Prostate gland (tissue), 2 donors: ENCODE measurements around the gene CLINT1. TPM values are rescaled to one million over a fixed set of nuclear protein-coding genes. Genes with fewer than 3 reads are reported as not detected.

ENCODE experiments used
- DNase-seq: peaks from one replicate; pipeline ENCODE4 v3.0.0-alpha.2; 2019; ENCODE audit warnings: low spot score
- H3K27ac ChIP-seq, 2 donors: fragments of 200-600 bp; sonication (generic); 2 replicates each; pipeline ENCODE4 v1.5.1; 2017 to 2019
- H3K27me3 ChIP-seq: fragments of 200-600 bp; sonication (generic); replicated peaks from 2 replicates; pipeline ENCODE4 v1.5.1; 2019; ENCODE audit not compliant: insufficient read depth
- H3K36me3 ChIP-seq, 2 donors: fragments of 200-600 bp; sonication (generic); 1 replicate in 1 of 2; 2 replicates in 1 of 2; pipeline versions ENCODE4 v1.5.1 to v1.8.1; 2017 to 2019
- H3K4me1 ChIP-seq: fragments of 200-600 bp; sonication (generic); replicated peaks from 2 replicates; pipeline ENCODE4 v1.5.1; 2019
- H3K4me3 ChIP-seq, 2 donors: fragments of 200-600 bp; sonication (generic); 2 replicates each; pipeline ENCODE4 v1.5.1; 2017 to 2019
- H3K9me3 ChIP-seq: fragments of 200-600 bp; sonication (generic); 2 replicates; pipeline ENCODE4 v1.5.1; 2017
- CTCF ChIP-seq, 4 experiments: fragments of 200-600 bp in 2 of 4; fragments of 450-650 bp in 2 of 4; sonication (generic) in 2 of 4; IDR thresholded peaks; 1 replicate in 3 of 4; 2 replicates in 1 of 4; pipeline ENCODE4 v1.5.1; 2016 to 2019; ENCODE audit warnings: antibody characterized with exemption in 4 of 4, mild to moderate bottlenecking in 2 of 4, moderate library complexity in 2 of 4
- POLR2A ChIP-seq: fragments of 450-650 bp; IDR thresholded peaks from one replicate; pipeline ENCODE4 v1.6.1; 2016; ENCODE audit warnings: antibody characterized with exemption, mild to moderate bottlenecking
- POLR2AphosphoS5 ChIP-seq: sonication (generic); formaldehyde crosslinking; IDR thresholded peaks from one replicate; pipeline ENCODE4 v1.6.1; 2017; ENCODE audit warnings: antibody characterized with exemption
- WGBS: methylation state at CpG from one replicate; pipeline ENCODE4 v1.1.5; 2018; 5-methylcytosine and 5-hydroxymethylcytosine counted together
- intact Hi-C: fragments of 100-400 bp; cut with DNase I; formaldehyde crosslinking; loops from one replicate; pipeline ENCODE4 v1.14.2; 2022
- total RNA-seq, 2 donors: library from RNA; depleted of rRNA; stranded (reverse); fragments of >200 nt; gene quantifications; one replicate each; pipeline ENCODE4 v1.1.0, GENCODE V29; 2016

CLINT1 gene
- total RNA-seq, 2 donors from 2014 or later = 65.1 to 84.5 TPM

- intact Hi-C loops = loop anchor here (10.0 kb wide), 1 partner anchor 274 kb away; no protein-coding TSS in a partner anchor
- WGBS = 58% methylated on average over 4 of the region's 4 CpGs
- peak overlapping the region in 1 of 2 donors; percentile 9 for H3K27ac ChIP-seq
Observed at GRCh38 chr5:157748760-157749461, 110.0 kb downstream of the CLINT1 start.

GRCh38 chr5:157747766-157748700 lies 110.9 kb downstream of the CLINT1 start:
- Histone ChIP-seq H3K36me3 (no peaks in the 10 kb centered on the region), H3K27ac (peak overlapping the region in 1 of 2 donors; percentile 9), H3K4me3 (no peak overlapping the region), H3K4me1 (peaks cover 5% of the 10 kb centered on the region), H3K27me3 (no peaks in the 10 kb centered on the region), H3K9me3 (no peaks in the 10 kb centered on the region)
- TF ChIP-seq POLR2A (no peak), POLR2AphosphoS5 (peak; percentile 9), CTCF (IDR thresholded peaks at IDR 0.05) (no peak)
- intact Hi-C loops = loop anchor here (10.0 kb wide), 1 partner anchor 273 kb away; no protein-coding TSS in a partner anchor
- 84% methylated on average over 8 of the region's 8 CpGs for WGBS
- no peak for DNase-seq

More at GRCh38 chr5:157748760-157749461, 110.0 kb downstream of the CLINT1 start:
- H3K27me3 ChIP-seq = no peaks in the 10 kb centered on the region
- H3K4me1 ChIP-seq = peaks cover 5% of the 10 kb centered on the region
- TF ChIP-seq POLR2AphosphoS5 (no peak), CTCF (IDR thresholded peaks at IDR 0.05) (no peak), POLR2A (no peak)
- no peak overlapping the region for H3K4me3 ChIP-seq
- no peak for DNase-seq
- H3K36me3 ChIP-seq = no peaks in the 10 kb centered on the region
- no peaks in the 10 kb centered on the region for H3K9me3 ChIP-seq

- H3K36me3 ChIP-seq = no peaks in the 10 kb centered on the region
- WGBS = 78% methylated on average over 6 of the region's 6 CpGs
- H3K27ac ChIP-seq = no peak overlapping the region
- no peaks in the 10 kb centered on the region for H3K27me3 ChIP-seq
- H3K4me1 ChIP-seq = peaks cover 5% of the 10 kb centered on the region
- TF ChIP-seq POLR2AphosphoS5 = no peak
- TF ChIP-seq CTCF (IDR thresholded peaks at IDR 0.05) = no peak
- TF ChIP-seq POLR2A = no peak
- intact Hi-C loops = loop anchor here (10.0 kb wide), 1 partner anchor 272 kb away; no protein-coding TSS in a partner anchor
- no peak for DNase-seq
- H3K9me3 ChIP-seq = no peaks in the 10 kb centered on the region
- H3K4me3 ChIP-seq = no peak overlapping the region
Observed at GRCh38 chr5:157747173-157747740, 111.7 kb downstream of the CLINT1 start.

- TF ChIP-seq POLR2A (no peak), POLR2AphosphoS5 (peak; percentile 43)
- intact Hi-C loops = loop anchor here (10.0 kb wide), 1 partner anchor 270 kb away; no protein-coding TSS in a partner anchor
- peaks cover 5% of the 10 kb centered on the region for H3K4me1 ChIP-seq
- H3K9me3 ChIP-seq = no peaks in the 10 kb centered on the region
- no peaks in the 10 kb centered on the region for H3K36me3 ChIP-seq
- peak overlapping the region; percentile 72 for H3K27ac ChIP-seq
- DNase-seq = no peak
- H3K27me3 ChIP-seq = no peaks in the 10 kb centered on the region
- H3K4me3 ChIP-seq = peak overlapping the region; percentile 61 to 78
- 50% methylated on average over 4 of the region's 4 CpGs for WGBS
Observed at GRCh38 chr5:157745041-157745456, 113.9 kb downstream of the CLINT1 start.
